Sciatic nerve (tissue), 2 donors: ENCODE results near the gene NANP. TPM values are rescaled to one million over a fixed set of nuclear protein-coding genes. Genes with fewer than 3 reads are reported as not detected.

Source experiments
- ATAC-seq: fragments of 200-7000 bp; cut with Tn5 transposase; one replicate; pipeline ENCODE4 v1.9.1; 2020; ENCODE audit warnings: mild to moderate bottlenecking, moderate library complexity
- DNase-seq: peaks from one replicate; pipeline ENCODE4 v3.0.0-alpha.2; 2020; ENCODE audit warnings: low spot score
- intact Hi-C: fragments of 100-400 bp; cut with DNase I; formaldehyde crosslinking; loops from one replicate; pipeline ENCODE4 v1.14.2; 2022
- total RNA-seq: library from RNA; stranded (reverse); fragmentation: NEBNext Ultra II Directional; extraction: Animal tissue kit (Norgen Biotek cat#: 25700); gene quantifications from one replicate; pipeline ENCODE4 v1.2.1, GENCODE V29; 2021
- donor health status: DM: no; HTN: no; CAD: no.
- donor health status: DM: no; HTN: no; CAD: no.

Gene NANP
- total RNA-seq, 1 donor from 2014 or later: 4.6 TPM

DNA sequence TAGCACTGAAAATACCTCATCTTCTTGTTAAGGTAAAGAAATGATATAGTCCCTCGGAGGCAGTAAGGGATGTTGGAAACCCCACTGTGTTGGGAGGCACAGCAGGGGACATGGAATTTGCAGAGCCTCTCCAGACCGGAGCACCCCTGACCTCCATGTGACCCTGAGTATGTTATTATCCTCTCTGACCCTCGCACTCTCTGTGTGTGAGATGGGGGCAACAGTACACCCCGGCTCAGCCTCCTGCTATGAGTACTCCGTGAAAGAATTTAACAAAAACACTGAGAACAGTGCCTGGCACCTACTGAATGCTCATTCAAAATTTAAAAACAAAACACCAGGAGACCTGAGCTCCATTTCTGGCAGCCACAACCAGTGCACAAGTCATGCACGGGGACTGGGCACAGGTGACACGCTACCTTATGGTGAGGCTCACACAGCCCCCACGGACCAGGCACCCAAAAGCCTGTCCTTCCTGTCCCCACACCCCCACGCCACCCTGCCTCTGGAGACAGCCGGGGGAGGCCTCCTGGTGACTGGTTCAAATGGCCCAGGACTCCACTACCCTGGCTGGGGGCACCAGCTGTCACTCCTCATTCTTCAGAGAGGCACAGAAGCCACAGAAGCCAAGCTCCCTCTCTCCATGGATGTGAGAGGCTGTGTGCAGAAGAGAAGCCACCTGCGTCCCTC, 44.6 kb downstream of the NANP start:
- DNase-seq: no peak
- intact Hi-C loops: no loop called here
- no peak for ATAC-seq

DNA sequence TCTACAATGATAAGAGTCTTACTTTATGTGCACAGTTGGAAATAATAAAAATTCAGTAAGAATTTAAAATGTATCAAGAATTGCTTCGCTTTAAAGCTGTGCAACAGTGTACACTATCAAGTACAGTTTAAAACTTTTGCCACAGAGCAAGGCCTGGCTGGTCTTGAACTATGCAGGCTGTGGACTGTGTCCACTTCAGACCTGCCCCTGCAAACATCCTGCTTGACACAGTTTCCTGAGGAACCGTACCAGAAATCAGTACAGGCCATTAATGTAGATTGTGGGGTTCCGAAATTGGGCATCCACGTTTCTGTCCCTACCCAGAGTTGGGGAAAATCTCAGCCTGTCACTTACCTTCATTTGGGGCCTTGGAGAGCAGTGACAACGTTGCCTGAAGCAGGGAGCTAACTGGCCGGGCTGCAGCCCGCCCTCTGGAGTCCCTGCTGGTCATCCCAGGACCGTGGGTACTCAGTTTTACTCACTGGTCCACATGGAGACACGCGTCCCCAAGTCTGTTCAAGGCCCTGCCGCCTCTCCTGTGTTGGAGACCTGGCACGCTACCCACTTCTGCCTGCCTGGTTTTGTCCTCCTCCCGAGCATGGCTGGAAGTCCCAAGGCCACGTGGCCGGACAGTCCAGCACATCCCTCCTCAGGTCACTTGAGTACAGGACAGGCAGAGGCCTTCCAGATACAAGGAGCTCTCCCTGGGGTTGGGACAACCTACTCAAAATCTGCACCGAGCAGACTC, 46.9 kb downstream of the NANP start:
- intact Hi-C loops: no loop called here
- no peak for DNase-seq
- no peak for ATAC-seq

DNA sequence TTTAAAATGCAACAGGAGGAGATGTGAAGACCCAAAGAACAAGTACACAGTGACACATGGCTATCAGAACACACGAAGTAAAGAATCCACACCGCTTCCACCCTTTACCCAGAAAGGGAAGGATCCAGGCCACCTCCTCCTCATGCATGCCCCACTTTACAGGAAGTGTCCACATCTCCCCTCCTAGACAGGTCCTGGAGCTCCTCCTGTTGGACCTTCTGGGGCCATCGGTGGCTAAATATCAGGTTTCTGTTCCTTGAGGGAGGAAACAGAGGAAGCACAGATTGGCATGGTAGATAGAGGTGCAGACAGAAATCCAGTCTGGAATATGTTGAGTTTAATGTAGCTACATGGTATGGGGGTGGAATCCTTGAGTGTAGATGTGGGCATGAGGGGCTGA, 49.4 kb downstream of the NANP start:
- peak; percentile 42 for ATAC-seq
- intact Hi-C loops: no loop called here

DNA sequence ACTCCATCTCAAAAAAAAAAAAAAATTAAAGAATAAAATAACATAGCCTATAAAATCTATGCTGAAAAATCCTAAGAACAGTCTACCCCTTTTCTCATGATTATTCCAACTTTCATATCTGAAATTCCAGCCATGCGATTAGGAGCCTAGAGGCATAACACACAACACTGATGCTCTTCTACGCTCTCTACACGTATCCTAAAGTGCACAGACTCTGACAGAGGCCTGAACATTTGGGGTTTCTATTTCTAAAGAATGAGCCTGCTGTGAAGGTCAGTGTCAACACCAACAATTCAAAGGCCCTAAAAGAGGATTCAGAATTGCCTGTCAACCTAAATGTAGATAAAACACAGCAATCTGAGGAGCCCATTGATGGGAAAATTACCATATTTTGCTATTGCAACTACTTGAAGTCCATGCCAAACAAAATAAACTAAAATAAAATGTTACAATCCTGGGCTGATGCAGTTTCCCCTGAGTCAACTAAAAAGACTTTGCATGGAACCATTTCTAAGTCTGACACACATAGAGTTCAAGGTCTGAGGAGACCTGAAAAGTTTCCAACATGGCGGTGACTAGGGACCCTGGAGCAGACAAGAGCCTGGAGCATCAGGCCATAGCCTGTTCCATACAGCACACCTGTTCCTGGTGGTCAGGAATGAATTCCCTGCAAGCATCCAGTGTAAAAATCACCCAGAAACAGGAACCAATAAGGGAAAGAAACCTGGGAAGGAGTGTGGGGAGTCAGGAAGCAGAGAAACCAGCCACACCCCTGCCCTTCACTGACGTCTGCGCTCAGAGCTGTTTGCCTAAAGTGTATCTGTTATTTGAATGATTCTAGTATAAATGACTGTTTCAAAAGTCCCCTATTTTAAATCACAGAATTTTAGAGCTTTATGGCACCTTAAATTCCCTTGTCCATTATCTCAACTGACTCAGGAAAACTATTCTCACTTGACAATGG, 50.2 kb downstream of the NANP start:
- ATAC-seq (no peak), DNase-seq (no peak)
- intact Hi-C loops: no loop called here

More for the DNA sequence above, 49.4 kb downstream of the NANP start:
- no peak for DNase-seq

DNA sequence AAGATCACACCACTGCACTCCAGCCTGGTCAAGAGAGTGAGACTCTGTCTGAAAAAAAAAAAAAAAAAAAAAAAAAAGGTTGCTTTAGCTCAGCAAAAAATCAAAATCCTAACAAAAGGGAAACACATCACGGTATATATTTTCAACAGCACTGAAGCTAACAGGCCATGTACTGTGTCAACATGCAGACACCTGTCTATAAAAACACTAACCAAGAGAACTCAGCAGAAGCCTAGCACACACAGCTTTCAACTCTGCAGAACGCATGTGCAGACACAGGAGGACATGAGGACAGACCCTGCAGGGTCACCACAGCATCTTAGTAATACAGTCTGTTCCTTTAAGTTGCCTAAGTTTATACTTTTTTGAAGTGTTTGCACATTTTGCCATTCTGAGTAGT, 52.0 kb downstream of the NANP start:
- no peak for ATAC-seq
- intact Hi-C loops: no loop called here
- DNase-seq: no peak

DNA sequence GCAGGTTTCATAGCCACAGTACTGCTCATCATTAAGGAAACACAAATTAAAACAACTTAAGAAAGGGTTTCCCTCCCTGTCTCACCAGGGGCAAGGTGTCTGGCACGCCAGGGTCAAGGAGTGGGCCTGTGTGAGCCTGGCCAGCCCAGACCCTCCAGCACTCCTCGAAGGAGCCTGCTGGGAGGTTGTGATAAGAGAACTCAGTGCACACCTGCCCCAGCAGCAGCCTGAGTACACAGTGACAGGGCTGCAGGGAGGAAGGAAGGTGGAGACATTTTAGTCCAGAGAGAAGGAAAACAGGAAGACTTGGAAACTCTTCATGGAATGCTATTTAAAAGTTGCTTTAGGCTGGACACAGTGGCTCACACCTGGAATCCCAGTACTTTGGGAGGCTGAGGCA, 52.6 kb downstream of the NANP start:
- no peak for ATAC-seq
- intact Hi-C loops: no loop called here
- no peak for DNase-seq

DNA sequence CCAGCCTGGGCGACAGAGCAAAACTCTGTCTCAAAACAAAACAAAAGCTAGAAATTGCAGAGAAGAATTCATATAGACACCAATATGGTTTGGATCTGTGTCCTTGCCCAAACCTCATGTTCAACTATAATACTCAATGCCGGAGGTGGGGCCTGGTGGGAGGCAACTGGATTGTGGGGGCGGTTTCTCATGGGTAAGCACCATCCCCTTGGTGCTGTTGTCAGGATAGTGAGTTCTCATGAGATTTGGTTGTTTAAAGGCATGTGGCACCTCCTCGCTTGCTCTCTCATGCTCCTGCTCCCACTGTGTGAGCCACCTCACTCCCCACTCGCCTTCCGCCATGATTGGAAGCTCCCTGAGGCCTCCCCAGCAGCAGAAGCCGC, 53.7 kb downstream of the NANP start:
- intact Hi-C loops: no loop called here
- DNase-seq (no peak), ATAC-seq (no peak)

DNA sequence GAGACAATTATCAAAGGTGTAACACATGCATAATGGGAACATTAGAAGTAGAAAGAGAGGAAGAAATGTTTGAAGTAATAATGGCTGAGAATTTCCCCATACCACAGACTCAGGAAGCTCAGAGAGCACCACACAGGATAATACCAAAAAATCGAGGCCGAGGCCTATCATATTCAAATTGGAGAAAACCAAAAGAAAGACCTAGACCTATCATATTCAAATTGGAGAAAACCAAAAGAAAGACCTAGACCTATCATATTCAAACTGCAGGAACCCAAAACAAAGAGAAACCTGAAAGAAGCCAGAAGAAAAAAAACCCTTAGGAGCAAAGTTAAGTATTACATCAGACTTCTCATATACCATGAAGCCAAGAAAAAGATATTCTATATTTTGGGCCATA, 56.5 kb downstream of the NANP start:
- intact Hi-C loops: no loop called here

DNA sequence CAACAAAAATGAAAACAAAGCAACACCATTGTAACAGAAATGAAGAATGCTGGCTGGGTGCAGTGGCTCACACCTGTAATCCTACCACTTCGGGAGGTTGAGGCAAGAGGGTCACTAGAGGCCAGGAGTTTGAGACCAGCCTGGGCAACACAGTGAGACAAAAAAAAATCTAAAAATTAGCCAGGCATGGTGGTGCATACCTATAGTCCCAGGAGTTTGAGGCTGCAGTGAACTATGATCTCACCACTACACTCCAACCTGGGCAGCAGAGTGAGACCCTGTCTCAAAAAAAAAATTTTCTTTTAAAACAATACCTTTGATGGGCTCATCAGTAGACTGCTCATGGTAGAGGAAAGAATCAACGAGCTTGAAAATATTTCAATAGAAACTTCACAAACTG, 57.0 kb downstream of the NANP start:
- intact Hi-C loops: no loop called here
- DNase-seq (no peak), ATAC-seq (no peak)

More for the DNA sequence above, 56.5 kb downstream of the NANP start:
- DNase-seq: no peak
- no peak for ATAC-seq

DNA sequence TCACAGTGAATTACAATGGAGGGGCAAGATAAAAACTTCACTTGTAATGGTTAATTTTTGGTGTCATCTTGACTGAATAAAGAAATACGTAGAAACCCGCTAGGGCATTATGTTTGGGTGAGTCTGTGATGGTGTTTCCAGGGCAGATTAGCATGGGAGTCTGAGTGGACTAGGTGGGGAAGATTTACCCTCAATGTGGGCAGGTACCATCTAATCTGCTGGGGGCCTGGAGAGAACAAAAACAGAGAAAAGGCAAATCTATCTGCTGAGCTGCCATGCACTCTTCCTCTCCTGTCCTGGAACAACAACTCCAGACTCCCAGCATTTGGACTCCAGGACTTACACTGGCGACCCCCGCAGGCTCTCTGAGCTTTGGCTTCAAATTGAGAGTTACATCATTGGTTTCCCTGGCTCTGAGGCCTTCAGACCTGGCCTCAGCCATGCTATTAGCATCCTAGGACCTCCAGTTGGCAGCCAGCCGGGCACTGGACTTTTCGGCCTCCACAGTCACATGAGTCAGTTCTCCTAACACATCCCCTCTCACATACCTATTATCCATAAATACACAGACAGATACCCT, 58.1 kb downstream of the NANP start:
- ATAC-seq (no peak), DNase-seq (no peak)
- intact Hi-C loops: no loop called here

DNA sequence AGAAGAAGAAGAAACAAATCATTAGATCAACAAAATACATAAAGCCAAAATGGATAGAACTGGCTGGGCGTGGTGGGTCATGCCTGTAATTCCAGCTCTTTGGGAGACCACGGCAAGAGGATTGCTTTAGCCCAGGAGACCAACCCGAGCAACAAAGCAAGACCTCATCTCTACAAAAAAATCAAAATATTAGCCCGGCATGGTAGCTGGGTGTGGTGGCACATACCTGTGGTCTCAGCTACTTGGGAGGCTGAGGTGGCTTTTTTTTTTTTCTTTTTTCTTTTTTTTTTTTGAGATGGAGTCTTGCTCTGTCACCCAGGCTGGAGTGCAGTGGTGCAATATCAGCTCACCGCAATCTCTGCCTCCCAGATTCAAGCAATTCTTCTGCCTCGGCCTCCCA, 59.9 kb downstream of the NANP start:
- ATAC-seq: no peak
- no peak for DNase-seq
- intact Hi-C loops: no loop called here

DNA sequence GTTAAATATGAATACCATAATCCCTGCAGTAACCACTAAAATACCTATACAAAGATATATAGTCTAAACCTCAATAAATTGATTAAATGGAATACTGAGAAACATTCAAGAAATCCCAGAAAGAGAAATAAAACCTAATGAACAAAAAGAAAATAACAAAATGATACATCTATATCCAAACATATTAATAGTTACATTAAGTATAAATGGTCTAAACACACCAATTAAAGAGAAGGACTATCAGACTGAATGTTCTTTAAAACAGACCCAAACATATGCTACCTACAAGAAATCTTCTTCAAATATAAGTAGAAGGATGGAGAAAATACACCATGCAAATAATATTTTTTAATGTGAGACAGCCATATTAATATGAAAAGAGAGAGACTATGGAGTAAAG, 60.5 kb downstream of the NANP start:
- no peak for DNase-seq
- ATAC-seq: no peak
- intact Hi-C loops: no loop called here

Other genes with a start within 250 kb of the NANP start
- 70.4 TPM for gene ABHD12, start 233.2 kb downstream of the NANP start, total RNA-seq
- gene GINS1, start 216.3 kb downstream of the NANP start, total RNA-seq: 1.4 TPM
- 14.8 TPM for gene NINL, start 38.5 kb downstream of the NANP start, total RNA-seq
- gene ZNF337, start 72.8 kb upstream of the NANP start, total RNA-seq: 22.6 TPM